Measurements from ENCODE around the gene THRB.

The THRB gene

GRCh38 chr3:24137334-24137733 is 357.3 kb downstream of the THRB start:
- no peaks in the 10 kb centered on the region for H3K9me3 ChIP-seq (ENCODE audit: control insufficient read depth in 1 of 2, low read length in 2 of 2)
- H3K9ac ChIP-seq (ENCODE audit: low read depth in 1 of 2, low read length in 2 of 2): no peak overlapping the region
- H3K27ac ChIP-seq (ENCODE audit: low read depth, low read length): no peak overlapping the region
- H3K36me3 ChIP-seq (ENCODE audit: control insufficient read depth in 1 of 2, insufficient read depth in 2 of 2, low read length in 2 of 2): no peaks in the 10 kb centered on the region
- no peaks in the 10 kb centered on the region for H3K27me3 ChIP-seq (ENCODE audit: control insufficient read depth in 1 of 2, insufficient read depth in 2 of 2, low read length in 2 of 2)
- H3K4me3 ChIP-seq (ENCODE audit: low read depth in 1 of 2, low read length in 2 of 2): no peak overlapping the region
- H3K4me1 ChIP-seq (ENCODE audit: control insufficient read depth in 1 of 2, insufficient read depth in 2 of 2, low read length in 2 of 2): peaks cover 8 to 14% of the 10 kb centered on the region in 2 donors

- no peaks in the 10 kb centered on the region for H3K36me3 ChIP-seq (ENCODE audit: control insufficient read depth in 1 of 2, insufficient read depth in 2 of 2, low read length in 2 of 2)
Measured at GRCh38 chr3:24136624-24137310, 357.9 kb downstream of the THRB start.

GRCh38 chr3:24135280-24135679 is 359.4 kb downstream of the THRB start:
- Histone ChIP-seq H3K4me1 (ENCODE audit: control insufficient read depth in 1 of 2, insufficient read depth in 2 of 2, low read length in 2 of 2) (peaks cover 8 to 14% of the 10 kb centered on the region in 2 donors), H3K27ac (ENCODE audit: low read depth, low read length) (no peak overlapping the region), H3K4me3 (ENCODE audit: low read depth in 1 of 2, low read length in 2 of 2) (no peak overlapping the region), H3K9ac (ENCODE audit: low read depth in 1 of 2, low read length in 2 of 2) (no peak overlapping the region), H3K9me3 (ENCODE audit: control insufficient read depth in 1 of 2, low read length in 2 of 2) (no peaks in the 10 kb centered on the region), H3K36me3 (ENCODE audit: control insufficient read depth in 1 of 2, insufficient read depth in 2 of 2, low read length in 2 of 2) (no peaks in the 10 kb centered on the region), H3K27me3 (ENCODE audit: control insufficient read depth in 1 of 2, insufficient read depth in 2 of 2, low read length in 2 of 2) (no peaks in the 10 kb centered on the region)

More at GRCh38 chr3:24136624-24137310, 357.9 kb downstream of the THRB start:
- no peak overlapping the region for H3K4me3 ChIP-seq (ENCODE audit: low read depth in 1 of 2, low read length in 2 of 2)
- H3K4me1 ChIP-seq (ENCODE audit: control insufficient read depth in 1 of 2, insufficient read depth in 2 of 2, low read length in 2 of 2): peaks cover 8 to 14% of the 10 kb centered on the region in 2 donors
- no peak overlapping the region for H3K27ac ChIP-seq (ENCODE audit: low read depth, low read length)
- H3K9ac ChIP-seq (ENCODE audit: low read depth in 1 of 2, low read length in 2 of 2): no peak overlapping the region
- H3K9me3 ChIP-seq (ENCODE audit: control insufficient read depth in 1 of 2, low read length in 2 of 2): no peaks in the 10 kb centered on the region
- H3K27me3 ChIP-seq (ENCODE audit: control insufficient read depth in 1 of 2, insufficient read depth in 2 of 2, low read length in 2 of 2): no peaks in the 10 kb centered on the region

GRCh38 chr3:24133942-24134341 is 360.7 kb downstream of the THRB start:
- H3K4me1 ChIP-seq (ENCODE audit: control insufficient read depth in 1 of 2, insufficient read depth in 2 of 2, low read length in 2 of 2): peaks cover 8 to 14% of the 10 kb centered on the region in 2 donors

GRCh38 chr3:24133436-24133835 is 361.2 kb downstream of the THRB start:
- H3K36me3 ChIP-seq (ENCODE audit: control insufficient read depth in 1 of 2, insufficient read depth in 2 of 2, low read length in 2 of 2): no peaks in the 10 kb centered on the region
- H3K9me3 ChIP-seq (ENCODE audit: control insufficient read depth in 1 of 2, low read length in 2 of 2): no peaks in the 10 kb centered on the region
- no peak overlapping the region for H3K9ac ChIP-seq (ENCODE audit: low read depth in 1 of 2, low read length in 2 of 2)
- H3K27ac ChIP-seq (ENCODE audit: low read depth, low read length): no peak overlapping the region
- H3K4me1 ChIP-seq (ENCODE audit: control insufficient read depth in 1 of 2, insufficient read depth in 2 of 2, low read length in 2 of 2): peaks cover 8 to 13% of the 10 kb centered on the region in 2 donors
- no peaks in the 10 kb centered on the region for H3K27me3 ChIP-seq (ENCODE audit: control insufficient read depth in 1 of 2, insufficient read depth in 2 of 2, low read length in 2 of 2)
- no peak overlapping the region for H3K4me3 ChIP-seq (ENCODE audit: low read depth in 1 of 2, low read length in 2 of 2)

More at GRCh38 chr3:24133942-24134341, 360.7 kb downstream of the THRB start:
- H3K9me3 ChIP-seq (ENCODE audit: control insufficient read depth in 1 of 2, low read length in 2 of 2): no peaks in the 10 kb centered on the region
- H3K27me3 ChIP-seq (ENCODE audit: control insufficient read depth in 1 of 2, insufficient read depth in 2 of 2, low read length in 2 of 2): no peaks in the 10 kb centered on the region
- no peak overlapping the region for H3K4me3 ChIP-seq (ENCODE audit: low read depth in 1 of 2, low read length in 2 of 2)
- H3K36me3 ChIP-seq (ENCODE audit: control insufficient read depth in 1 of 2, insufficient read depth in 2 of 2, low read length in 2 of 2): no peaks in the 10 kb centered on the region
- no peak overlapping the region for H3K27ac ChIP-seq (ENCODE audit: low read depth, low read length)
- no peak overlapping the region for H3K9ac ChIP-seq (ENCODE audit: low read depth in 1 of 2, low read length in 2 of 2)

GRCh38 chr3:24129549-24129948 is 365.1 kb downstream of the THRB start:
- H3K4me1 ChIP-seq (ENCODE audit: control insufficient read depth in 1 of 2, insufficient read depth in 2 of 2, low read length in 2 of 2): no peaks in the 10 kb centered on the region
- no peaks in the 10 kb centered on the region for H3K27me3 ChIP-seq (ENCODE audit: control insufficient read depth in 1 of 2, insufficient read depth in 2 of 2, low read length in 2 of 2)
- H3K4me3 ChIP-seq (ENCODE audit: low read depth in 1 of 2, low read length in 2 of 2): no peak overlapping the region
- H3K27ac ChIP-seq (ENCODE audit: low read depth, low read length): no peak overlapping the region
- no peaks in the 10 kb centered on the region for H3K9me3 ChIP-seq (ENCODE audit: control insufficient read depth in 1 of 2, low read length in 2 of 2)
- H3K9ac ChIP-seq (ENCODE audit: low read depth in 1 of 2, low read length in 2 of 2): no peak overlapping the region
- no peaks in the 10 kb centered on the region for H3K36me3 ChIP-seq (ENCODE audit: control insufficient read depth in 1 of 2, insufficient read depth in 2 of 2, low read length in 2 of 2)

- Histone ChIP-seq H3K36me3 (ENCODE audit: control insufficient read depth in 1 of 2, insufficient read depth in 2 of 2, low read length in 2 of 2) (no peaks in the 10 kb centered on the region), H3K4me3 (ENCODE audit: low read depth in 1 of 2, low read length in 2 of 2) (no peak overlapping the region), H3K9ac (ENCODE audit: low read depth in 1 of 2, low read length in 2 of 2) (no peak overlapping the region), H3K4me1 (ENCODE audit: control insufficient read depth in 1 of 2, insufficient read depth in 2 of 2, low read length in 2 of 2) (no peaks in the 10 kb centered on the region), H3K27me3 (ENCODE audit: control insufficient read depth in 1 of 2, insufficient read depth in 2 of 2, low read length in 2 of 2) (no peaks in the 10 kb centered on the region), H3K9me3 (ENCODE audit: control insufficient read depth in 1 of 2, low read length in 2 of 2) (no peaks in the 10 kb centered on the region), H3K27ac (ENCODE audit: low read depth, low read length) (no peak overlapping the region)
Measured at GRCh38 chr3:24128199-24129005, 366.2 kb downstream of the THRB start.

- Histone ChIP-seq H3K27ac (ENCODE audit: low read depth, low read length) (no peak overlapping the region), H3K27me3 (ENCODE audit: control insufficient read depth in 1 of 2, insufficient read depth in 2 of 2, low read length in 2 of 2) (no peaks in the 10 kb centered on the region), H3K9ac (ENCODE audit: low read depth in 1 of 2, low read length in 2 of 2) (no peak overlapping the region), H3K9me3 (ENCODE audit: control insufficient read depth in 1 of 2, low read length in 2 of 2) (no peaks in the 10 kb centered on the region), H3K4me1 (ENCODE audit: control insufficient read depth in 1 of 2, insufficient read depth in 2 of 2, low read length in 2 of 2) (no peaks in the 10 kb centered on the region), H3K36me3 (ENCODE audit: control insufficient read depth in 1 of 2, insufficient read depth in 2 of 2, low read length in 2 of 2) (no peaks in the 10 kb centered on the region), H3K4me3 (ENCODE audit: low read depth in 1 of 2, low read length in 2 of 2) (no peak overlapping the region)
Measured at GRCh38 chr3:24123596-24123995, 371.1 kb downstream of the THRB start.

GRCh38 chr3:24120434-24120833 is 374.2 kb downstream of the THRB start:
- H3K4me3 ChIP-seq (ENCODE audit: low read depth in 1 of 2, low read length in 2 of 2): no peak overlapping the region
- H3K9ac ChIP-seq (ENCODE audit: low read depth in 1 of 2, low read length in 2 of 2): no peak overlapping the region
- H3K27ac ChIP-seq (ENCODE audit: low read depth, low read length): no peak overlapping the region
- no peaks in the 10 kb centered on the region for H3K4me1 ChIP-seq (ENCODE audit: control insufficient read depth in 1 of 2, insufficient read depth in 2 of 2, low read length in 2 of 2)
- no peaks in the 10 kb centered on the region for H3K9me3 ChIP-seq (ENCODE audit: control insufficient read depth in 1 of 2, low read length in 2 of 2)
- H3K36me3 ChIP-seq (ENCODE audit: control insufficient read depth in 1 of 2, insufficient read depth in 2 of 2, low read length in 2 of 2): no peaks in the 10 kb centered on the region
- no peaks in the 10 kb centered on the region for H3K27me3 ChIP-seq (ENCODE audit: control insufficient read depth in 1 of 2, insufficient read depth in 2 of 2, low read length in 2 of 2)

GRCh38 chr3:24119321-24119751 is 375.3 kb downstream of the THRB start:
- Histone ChIP-seq H3K4me1 (ENCODE audit: control insufficient read depth in 1 of 2, insufficient read depth in 2 of 2, low read length in 2 of 2) (no peaks in the 10 kb centered on the region), H3K27ac (ENCODE audit: low read depth, low read length) (no peak overlapping the region), H3K4me3 (ENCODE audit: low read depth in 1 of 2, low read length in 2 of 2) (no peak overlapping the region), H3K9ac (ENCODE audit: low read depth in 1 of 2, low read length in 2 of 2) (no peak overlapping the region), H3K27me3 (ENCODE audit: control insufficient read depth in 1 of 2, insufficient read depth in 2 of 2, low read length in 2 of 2) (no peaks in the 10 kb centered on the region), H3K9me3 (ENCODE audit: control insufficient read depth in 1 of 2, low read length in 2 of 2) (no peaks in the 10 kb centered on the region), H3K36me3 (ENCODE audit: control insufficient read depth in 1 of 2, insufficient read depth in 2 of 2, low read length in 2 of 2) (no peaks in the 10 kb centered on the region)
